ENCODE results near the gene KCNH2.

Gene KCNH2

GRCh38 chr7:150916670-150917069, 61.5 kb downstream of the KCNH2 start:
- in situ Hi-C loops (cut with HindIII; ENCODE audit: low sequenced_read_pairs): loop anchor here (10.0 kb wide), 1 partner anchor 58 kb away; the partner anchor contains the start of gene KCNH2

DNA sequence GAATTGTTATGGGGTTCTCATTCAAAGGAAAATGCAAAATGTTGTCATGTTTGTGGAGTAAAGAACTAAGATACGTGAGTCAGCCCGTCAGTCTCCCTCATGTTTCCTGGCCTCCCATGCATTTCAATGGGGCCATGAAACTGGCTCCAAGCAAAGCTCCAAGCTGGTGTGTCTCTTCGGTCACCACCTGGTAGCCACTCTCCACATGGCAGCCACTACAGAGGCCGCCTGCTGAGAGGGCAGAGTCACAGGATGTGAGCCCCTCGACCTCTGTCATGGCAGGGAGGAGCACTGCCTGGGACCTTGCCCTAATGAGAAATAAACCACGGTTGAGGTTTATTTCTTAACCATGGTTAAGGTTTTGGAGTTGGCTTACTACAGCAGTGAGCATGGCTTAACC, 63.2 kb downstream of the KCNH2 start:
- in situ Hi-C loops (cut with HindIII; ENCODE audit: low sequenced_read_pairs): loop anchor here (10.0 kb wide), 1 partner anchor 60 kb away; the partner anchor contains the start of gene KCNH2

- in situ Hi-C loops (cut with HindIII; ENCODE audit: low sequenced_read_pairs): loop anchor here (10.0 kb wide), 1 partner anchor 61 kb away; the partner anchor contains the start of gene KCNH2
Measured at GRCh38 chr7:150914196-150914595, 63.9 kb downstream of the KCNH2 start.

GRCh38 chr7:150912427-150912826, 65.7 kb downstream of the KCNH2 start:
- in situ Hi-C loops (cut with HindIII; ENCODE audit: low sequenced_read_pairs): loop anchor here (10.0 kb wide), 1 partner anchor 62 kb away; the partner anchor contains the start of gene KCNH2

DNA sequence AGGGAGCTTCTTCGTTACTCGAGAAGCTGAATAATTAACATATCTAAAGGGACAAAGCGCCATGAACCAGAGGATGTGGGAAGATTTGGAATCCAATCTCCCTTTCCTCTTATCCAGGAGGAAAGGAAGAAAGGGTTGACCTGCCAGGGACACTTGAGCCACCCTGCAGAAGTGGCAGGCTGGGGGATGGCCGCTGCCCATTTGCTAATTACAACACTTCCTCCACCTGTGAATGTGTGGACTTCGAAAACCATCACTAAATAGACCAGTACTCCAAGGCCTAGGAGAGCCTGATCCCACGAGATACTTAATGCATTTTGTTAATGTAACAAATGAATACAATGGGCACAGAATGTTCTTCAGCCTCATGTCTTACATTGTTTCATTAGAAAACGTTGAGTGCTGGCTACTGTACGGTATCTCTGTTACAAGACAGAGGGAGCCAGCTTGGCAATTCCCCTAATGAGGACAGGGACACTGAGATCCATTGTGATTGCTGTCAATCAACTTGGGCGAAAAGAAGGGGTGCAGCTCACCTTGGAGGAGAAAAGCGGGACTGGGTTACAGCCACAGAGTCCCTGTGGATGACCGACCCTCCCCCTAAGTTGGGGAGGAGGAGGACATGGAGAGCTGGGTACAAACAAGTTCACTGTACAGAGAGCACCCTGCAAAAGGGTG, 66.4 kb downstream of the KCNH2 start:
- in situ Hi-C loops (cut with HindIII; ENCODE audit: low sequenced_read_pairs): loop anchor here (10.0 kb wide), 1 partner anchor 63 kb away; the partner anchor contains the start of gene KCNH2

- in situ Hi-C loops (cut with HindIII; ENCODE audit: low sequenced_read_pairs): loop anchor here (10.0 kb wide), 1 partner anchor 64 kb away; the partner anchor contains the start of gene KCNH2
Measured at GRCh38 chr7:150910996-150911422, 67.1 kb downstream of the KCNH2 start.

DNA sequence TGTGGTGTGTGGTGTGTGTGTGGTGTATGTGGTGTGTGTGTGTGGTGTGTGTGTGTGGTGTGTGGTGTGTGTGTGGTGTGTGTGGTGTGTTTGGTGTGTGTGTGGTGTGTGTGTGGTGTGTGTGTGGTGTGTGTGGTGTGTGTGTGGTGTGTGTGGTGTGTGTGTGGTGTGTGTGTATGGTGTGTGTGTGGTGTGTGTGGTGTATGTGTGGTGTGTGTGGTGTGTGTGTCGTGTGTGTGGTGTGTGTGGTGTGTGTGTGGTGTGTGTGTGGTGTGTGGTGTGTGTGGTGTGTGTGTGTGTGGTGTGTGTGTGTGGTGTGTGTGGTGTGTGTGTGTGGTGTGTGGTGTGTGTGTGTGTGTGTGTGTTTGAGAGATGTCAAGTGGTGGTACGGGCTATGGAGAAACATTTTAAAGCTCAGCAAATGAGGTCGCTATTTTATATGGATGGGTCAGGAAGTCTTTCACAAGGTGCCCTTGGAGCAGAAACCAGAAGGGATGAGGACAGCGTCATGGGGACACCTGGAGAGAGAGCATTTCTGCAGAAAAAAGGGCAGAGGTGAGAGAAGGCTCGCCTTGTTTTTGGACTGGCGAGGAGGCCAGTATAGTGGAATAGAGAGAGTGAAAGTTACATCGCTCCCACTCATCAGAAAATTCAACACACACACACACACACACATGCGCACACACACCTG, 67.7 kb downstream of the KCNH2 start:
- in situ Hi-C loops (cut with HindIII; ENCODE audit: low sequenced_read_pairs): loop anchor here (10.0 kb wide), 1 partner anchor 64 kb away; the partner anchor contains the start of gene KCNH2

DNA sequence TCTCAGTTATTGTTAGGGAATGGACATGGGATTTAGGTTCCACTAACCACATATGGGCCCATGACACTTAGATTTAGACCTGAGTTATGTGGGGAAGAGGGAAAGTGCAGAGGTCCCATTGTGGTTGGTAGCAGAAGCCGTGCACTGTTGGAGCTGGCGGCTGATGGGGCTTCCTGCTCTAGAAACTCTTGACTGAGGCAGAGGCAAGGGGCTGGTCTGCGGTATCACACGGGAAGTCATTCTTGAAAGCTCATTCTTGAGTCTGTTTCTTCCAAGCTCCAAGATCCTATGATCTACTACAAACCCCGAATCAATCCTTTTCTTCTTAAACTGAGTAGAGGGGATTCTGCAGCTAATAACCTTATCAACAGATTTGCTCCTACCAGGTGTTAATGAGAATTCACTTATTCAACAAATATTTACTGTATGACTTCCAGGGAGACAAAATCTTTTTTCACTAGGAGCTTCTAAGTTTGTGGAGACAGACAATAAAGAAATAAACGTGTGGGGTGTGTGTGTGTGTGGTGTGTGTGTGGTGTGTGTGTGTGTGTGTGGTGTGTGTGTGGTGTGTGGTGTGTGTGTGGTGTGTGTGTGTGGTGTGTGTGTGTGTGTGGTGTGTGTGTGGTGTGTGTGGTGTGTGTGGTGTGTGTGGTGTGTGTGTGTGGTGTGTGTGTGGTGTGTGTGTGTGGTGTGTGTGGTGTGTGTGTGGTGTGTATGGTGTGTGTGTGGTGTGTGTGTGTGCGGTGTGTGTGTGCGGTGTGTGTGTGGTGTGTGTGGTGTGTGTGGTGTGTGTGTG, 68.7 kb downstream of the KCNH2 start:
- in situ Hi-C loops (cut with HindIII; ENCODE audit: low sequenced_read_pairs): no loop called here

DNA sequence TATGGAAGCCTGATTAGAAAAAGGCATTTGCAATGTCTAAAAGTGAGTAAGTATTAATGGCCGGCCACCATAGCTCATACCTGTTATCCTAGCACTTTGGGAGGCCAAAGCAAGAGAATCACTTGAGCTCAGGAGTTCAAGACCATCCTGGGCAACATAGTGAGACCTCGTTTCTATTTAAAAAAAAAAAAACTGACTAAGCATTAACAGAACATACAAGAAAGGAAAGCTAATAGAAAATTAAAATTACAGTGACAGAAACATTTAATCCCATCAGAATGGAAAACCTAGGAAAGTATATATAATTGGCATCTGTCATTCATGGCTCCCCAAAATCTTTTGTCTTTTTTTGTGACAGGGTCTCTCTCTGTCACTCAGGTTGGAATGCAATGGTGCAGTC, 69.9 kb downstream of the KCNH2 start:
- in situ Hi-C loops (cut with HindIII; ENCODE audit: low sequenced_read_pairs): no loop called here

DNA sequence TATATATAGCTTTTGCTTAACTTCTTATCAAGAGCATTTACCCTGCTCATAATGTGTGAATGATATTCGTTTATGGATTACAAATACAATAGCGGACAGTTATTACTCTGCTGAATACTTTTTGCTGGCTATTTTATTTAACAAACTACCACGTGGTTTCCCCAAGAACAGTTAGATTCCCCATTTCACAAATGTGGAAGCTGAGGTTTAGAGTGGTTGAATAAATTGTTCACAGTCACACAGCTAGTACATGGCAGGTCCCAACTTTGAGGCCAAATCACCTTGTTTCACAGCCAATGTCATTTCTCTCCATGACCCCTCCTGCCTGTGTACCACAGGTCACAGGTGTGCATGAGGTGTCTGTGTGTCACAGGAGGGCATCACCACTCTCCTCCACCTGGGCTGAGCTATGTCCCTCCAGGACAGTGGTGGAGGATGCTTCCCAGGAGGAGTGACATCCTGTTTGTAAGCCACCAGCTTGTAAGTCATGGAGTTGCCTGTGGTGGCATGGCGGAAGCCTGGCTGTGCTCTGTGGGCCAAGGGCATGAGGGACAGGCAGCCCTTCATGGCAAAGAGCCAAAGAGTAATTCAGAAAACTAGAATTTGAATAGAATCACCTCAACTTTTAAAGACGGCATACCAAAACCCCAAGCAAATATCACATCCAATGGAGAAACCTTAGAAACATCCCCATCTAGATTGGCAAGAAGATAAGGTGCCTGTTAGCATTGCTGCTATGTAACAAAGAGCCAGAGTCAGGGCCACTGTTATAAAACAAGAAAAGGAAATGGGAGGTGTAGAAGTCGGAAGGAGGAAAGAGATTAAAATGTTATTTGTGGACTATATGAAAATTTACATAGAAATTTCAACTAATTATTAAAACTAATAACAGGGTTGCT, 73.9 kb downstream of the KCNH2 start:
- in situ Hi-C loops (cut with HindIII; ENCODE audit: low sequenced_read_pairs): no loop called here

- in situ Hi-C loops (cut with HindIII; ENCODE audit: low sequenced_read_pairs): no loop called here
Measured at GRCh38 chr7:150903606-150904005, 74.5 kb downstream of the KCNH2 start.

- in situ Hi-C loops (cut with HindIII; ENCODE audit: low sequenced_read_pairs): no loop called here
Measured at GRCh38 chr7:150902078-150903033, 75.8 kb downstream of the KCNH2 start.

GRCh38 chr7:150901160-150902035, 76.7 kb downstream of the KCNH2 start:
- in situ Hi-C loops (cut with HindIII; ENCODE audit: low sequenced_read_pairs): no loop called here

DNA sequence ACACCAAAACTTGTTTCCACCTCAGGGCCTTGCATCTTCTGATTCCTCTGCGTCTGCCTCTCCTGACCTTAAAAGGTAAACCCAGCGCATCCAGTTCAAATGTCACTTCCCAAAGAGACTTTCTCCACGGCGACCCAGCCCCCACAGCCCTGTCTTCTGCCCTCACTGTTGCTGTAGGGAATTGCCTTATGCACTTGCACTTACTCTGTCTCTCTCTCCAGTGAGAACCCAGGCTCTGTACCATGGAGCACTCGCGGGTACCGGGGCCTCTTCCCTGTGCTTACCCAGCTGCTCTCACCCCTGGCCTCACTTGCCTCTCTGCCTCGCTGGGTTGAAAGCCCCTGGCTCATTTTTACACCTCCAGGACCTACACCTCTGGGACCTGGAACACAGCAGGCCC, 77.4 kb downstream of the KCNH2 start:
- in situ Hi-C loops (cut with HindIII; ENCODE audit: low sequenced_read_pairs): no loop called here

GRCh38 chr7:150898475-150899011, 79.6 kb downstream of the KCNH2 start:
- in situ Hi-C loops (cut with HindIII; ENCODE audit: low sequenced_read_pairs): no loop called here

DNA sequence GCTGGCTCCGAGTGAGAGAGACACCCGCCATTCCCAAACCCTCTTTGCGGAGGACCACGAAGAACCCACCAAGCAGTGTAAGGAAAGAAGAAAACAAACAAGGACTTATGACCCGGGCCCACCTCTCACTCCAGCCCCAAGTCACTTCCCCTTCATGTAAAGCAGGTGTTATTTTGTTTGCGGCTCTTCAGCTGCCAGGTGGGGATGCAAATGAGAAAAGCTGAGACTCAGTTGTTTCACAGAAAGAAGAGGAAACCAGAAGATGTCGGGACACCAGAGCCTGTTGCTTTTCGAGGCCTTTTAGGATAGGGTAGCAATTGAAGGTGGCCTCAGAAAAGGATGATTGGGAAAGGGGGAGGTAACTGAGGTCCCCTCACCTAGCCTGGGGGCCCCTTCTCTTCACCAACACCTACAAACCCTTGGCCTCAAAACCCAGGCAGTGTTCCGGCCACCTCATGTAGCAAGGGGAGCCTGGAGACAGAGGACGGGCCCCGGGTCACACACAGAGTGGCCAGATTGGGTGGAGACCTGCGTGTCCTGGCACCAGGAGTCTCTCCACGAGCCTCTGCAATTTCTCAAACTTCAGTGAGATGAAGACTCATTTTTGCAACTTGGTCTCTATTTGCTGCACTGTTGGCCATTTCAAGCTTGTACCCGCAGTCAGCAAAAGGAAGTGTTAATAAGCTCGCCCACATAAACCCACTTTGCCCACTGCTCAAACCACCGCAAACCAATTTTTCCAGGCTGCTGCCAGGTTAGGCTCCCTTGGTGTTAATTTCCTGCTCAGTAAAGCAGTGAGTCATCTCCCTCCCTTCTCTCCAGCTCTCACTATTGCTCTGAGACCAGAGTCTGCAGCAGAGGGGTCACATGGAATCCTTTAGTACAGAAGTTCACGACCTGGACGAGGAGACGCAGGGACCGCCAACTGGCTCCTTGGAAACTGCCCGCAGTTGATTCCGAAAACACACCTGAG, 80.3 kb downstream of the KCNH2 start:
- in situ Hi-C loops (cut with HindIII; ENCODE audit: low sequenced_read_pairs): no loop called here
